Adrenal gland (tissue), 5 donors: ENCODE results near the gene SYT13.

ENCODE experiments used
- POLR2A ChIP-seq, 2 donors: fragments of 450-650 bp; IDR thresholded peaks; one replicate each; pipeline ENCODE4 v1.6.1; 2017; ENCODE audit warnings: antibody characterized with exemption in 2 of 2, mild to moderate bottlenecking in 2 of 2, moderate library complexity in 1 of 2
- TF ChIP-seq, protein P1 (sequence below), 6 experiments: fragments of 450-650 bp in 4 of 6; fragments of 200-600 bp in 2 of 6; sonication (generic) in 1 of 6; IDR thresholded peaks; 1 replicate in 5 of 6; 2 replicates in 1 of 6; pipeline versions ENCODE4 v1.5.1 to v1.8.0; 2016 to 2021; ENCODE audit warnings: antibody characterized with exemption in 6 of 6, mild to moderate bottlenecking in 2 of 6, moderate library complexity in 1 of 6
- donor health status: DM: no; HTN: no; CAD: no.

- TF ChIP-seq, protein P1, sequence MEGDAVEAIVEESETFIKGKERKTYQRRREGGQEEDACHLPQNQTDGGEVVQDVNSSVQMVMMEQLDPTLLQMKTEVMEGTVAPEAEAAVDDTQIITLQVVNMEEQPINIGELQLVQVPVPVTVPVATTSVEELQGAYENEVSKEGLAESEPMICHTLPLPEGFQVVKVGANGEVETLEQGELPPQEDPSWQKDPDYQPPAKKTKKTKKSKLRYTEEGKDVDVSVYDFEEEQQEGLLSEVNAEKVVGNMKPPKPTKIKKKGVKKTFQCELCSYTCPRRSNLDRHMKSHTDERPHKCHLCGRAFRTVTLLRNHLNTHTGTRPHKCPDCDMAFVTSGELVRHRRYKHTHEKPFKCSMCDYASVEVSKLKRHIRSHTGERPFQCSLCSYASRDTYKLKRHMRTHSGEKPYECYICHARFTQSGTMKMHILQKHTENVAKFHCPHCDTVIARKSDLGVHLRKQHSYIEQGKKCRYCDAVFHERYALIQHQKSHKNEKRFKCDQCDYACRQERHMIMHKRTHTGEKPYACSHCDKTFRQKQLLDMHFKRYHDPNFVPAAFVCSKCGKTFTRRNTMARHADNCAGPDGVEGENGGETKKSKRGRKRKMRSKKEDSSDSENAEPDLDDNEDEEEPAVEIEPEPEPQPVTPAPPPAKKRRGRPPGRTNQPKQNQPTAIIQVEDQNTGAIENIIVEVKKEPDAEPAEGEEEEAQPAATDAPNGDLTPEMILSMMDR (IDR thresholded peaks at IDR 0.05), result no peak
- TF ChIP-seq POLR2A (IDR thresholded peaks at IDR 0.05), result no peak
Observed at GRCh38 chr11:45245218-45246045, 40.7 kb downstream of the SYT13 start.
